NOMO-1 (cell line): ENCODE results near the gene CTAGE4.
"Not testable (repeated sequence)": the region's sequence is repeated elsewhere in the genome, so short reads cannot be mapped to it uniquely, and the experiment has no call there.

Experiments used
- DNase-seq, 2 experiments: peaks; one replicate each; lab custom pipeline; 2025; ENCODE audit not compliant: unreplicated experiment in 2 of 2; lab: John Stamatoyannopoulos, UW

Gene CTAGE4

GRCh38 chr7:144183166-144183565 is at the start of gene CTAGE4:
TSS of gene CTAGE4 (plus strand) at chr7:144183466. CDS start at chr7:144183504, 38 bp downstream.
- not testable (repeated sequence) for DNase-seq

- no peak for DNase-seq
Observed at GRCh38 chr7:144134116-144134515, 49.1 kb upstream of the CTAGE4 start.

DNA sequence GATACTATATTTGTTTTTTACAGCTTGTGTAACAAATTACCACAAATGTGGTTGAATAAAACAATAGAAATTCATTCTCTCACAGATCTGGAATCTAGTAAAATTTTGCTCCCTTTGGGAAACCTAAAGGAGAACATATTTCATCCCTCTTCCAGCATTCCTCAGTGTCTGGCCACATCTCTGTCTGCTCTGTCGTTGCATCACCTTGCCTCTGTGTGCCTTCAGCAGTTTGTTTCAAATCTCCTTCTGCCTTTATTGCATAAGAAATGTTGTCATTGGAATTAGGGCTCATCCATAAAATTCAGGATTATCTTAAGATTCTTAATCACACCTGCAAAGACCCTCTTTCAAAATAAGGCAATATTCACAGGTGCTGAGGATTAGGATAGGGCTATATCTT is 45.8 kb upstream of the CTAGE4 start:
- DNase-seq = no peak

DNA sequence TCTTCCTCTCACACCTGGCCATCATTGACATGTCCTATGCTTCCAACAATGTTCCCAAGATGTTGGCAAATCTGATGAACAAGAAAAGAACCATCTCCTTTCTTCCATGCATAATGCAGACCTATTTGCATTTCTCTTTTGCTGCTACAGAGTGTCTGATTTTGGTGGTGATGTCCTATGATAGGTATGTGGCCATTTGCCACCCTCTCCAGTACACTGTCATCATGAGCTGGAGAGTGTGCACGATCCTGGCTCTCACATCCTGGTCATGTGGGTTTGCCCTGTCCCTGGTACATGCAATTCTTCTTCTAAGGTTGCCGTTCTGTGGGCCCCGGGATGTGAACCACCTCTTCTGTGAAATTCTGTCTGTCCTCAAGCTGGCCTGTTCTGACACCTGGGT is 41.1 kb upstream of the CTAGE4 start:
- DNase-seq = no peak

DNA sequence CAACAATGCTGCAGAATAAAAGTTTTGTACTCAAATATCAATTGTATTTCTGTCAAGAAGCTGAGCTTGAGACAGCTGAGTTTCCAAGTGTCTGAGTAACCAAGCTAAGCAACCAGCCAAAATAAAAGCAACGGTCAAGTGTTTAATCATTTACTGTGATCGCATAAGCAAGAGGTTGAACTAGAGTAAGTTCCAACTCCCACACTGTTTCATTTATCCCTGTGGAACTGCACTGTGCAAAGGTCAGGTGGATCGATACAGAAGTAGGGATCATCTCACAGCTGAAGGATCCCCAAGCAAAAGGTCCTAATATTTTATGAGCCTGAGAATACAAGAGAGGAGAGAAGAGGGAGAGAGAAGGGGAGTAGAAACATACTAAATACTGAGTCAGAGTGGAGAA is 38.8 kb upstream of the CTAGE4 start:
- no peak for DNase-seq

GRCh38 chr7:144148224-144148827 is 34.9 kb upstream of the CTAGE4 start:
- no peak for DNase-seq

DNA sequence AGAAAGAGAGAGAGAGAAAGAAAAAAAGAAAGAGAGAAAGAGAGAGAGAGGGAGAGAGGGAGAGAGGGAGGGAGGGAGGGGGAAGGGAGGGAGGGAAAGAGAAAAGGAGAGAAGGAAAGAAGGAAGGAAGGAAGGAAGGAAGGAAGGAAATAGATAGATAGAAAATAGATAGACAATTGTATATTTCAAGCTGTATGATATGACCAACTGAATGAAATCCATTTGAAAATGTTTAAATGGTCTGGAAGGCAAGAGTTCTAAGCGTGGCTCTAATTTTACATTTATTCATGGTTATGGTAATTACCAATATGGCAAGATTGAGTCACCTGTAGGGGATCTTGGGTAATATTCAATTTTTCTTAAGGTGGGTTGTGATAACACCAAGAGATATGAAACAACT is 24.4 kb upstream of the CTAGE4 start:
- DNase-seq = no peak

GRCh38 chr7:144164784-144165183 is 18.5 kb upstream of the CTAGE4 start:
- DNase-seq = no peak

GRCh38 chr7:144171594-144172350 is 11.5 kb upstream of the CTAGE4 start:
- DNase-seq = not testable (repeated sequence)

- no peak for DNase-seq
Observed at GRCh38 chr7:144174613-144175012, 8.7 kb upstream of the CTAGE4 start.

GRCh38 chr7:144178380-144179164 is 4.7 kb upstream of the CTAGE4 start:
- DNase-seq = not testable (repeated sequence)

GRCh38 chr7:144179165-144179479 is 4.1 kb upstream of the CTAGE4 start:
- not testable (repeated sequence) for DNase-seq

- not testable (repeated sequence) for DNase-seq
Observed at GRCh38 chr7:144187848-144188247, 4.6 kb downstream of the CTAGE4 start.

- not testable (repeated sequence) for DNase-seq
Observed at GRCh38 chr7:144188578-144189171, 5.4 kb downstream of the CTAGE4 start.

- not testable (repeated sequence) for DNase-seq
Observed at GRCh38 chr7:144193782-144194181, 10.5 kb downstream of the CTAGE4 start.

- DNase-seq = not testable (repeated sequence)
Observed at GRCh38 chr7:144194453-144194852, 11.2 kb downstream of the CTAGE4 start.

DNA sequence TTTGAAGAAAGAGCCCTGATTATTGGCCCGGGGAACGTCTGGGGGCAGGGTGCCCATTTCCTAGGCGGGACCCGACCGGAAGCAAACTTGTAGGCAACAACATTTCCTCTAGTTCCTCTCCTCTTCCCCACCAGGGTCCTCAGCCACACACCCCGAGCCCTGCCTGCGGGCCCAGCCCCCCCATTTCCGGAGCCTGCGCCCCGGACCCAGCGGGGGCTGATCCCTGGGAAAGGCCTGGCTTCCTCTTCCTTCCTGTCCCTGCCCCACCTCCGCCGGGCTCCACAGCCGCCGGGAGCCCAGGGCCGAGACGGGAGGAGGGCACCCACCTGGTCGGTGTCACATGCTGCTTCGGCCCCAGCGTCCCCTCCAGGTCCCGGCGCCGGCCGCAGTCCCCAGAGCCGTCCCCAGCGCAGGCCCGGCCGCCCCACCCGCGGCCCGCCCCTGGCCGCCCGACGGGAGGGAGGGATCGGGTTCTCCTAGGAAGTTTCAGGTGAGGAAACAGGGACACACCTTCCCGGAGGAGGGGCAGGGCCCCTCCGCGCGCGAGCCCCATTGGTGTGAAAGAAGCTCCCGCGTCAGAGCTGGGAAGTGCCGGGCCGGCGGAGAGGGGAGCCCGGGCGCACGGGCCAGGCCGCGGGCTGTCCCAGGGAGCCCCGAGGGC is 12.1 kb downstream of the CTAGE4 start, which contains the start of gene ARHGEF35:
Gene ARHGEF35 (minus strand): TSS at position 622 of the 661 bp plus-strand sequence. CDS start 7,450 bp downstream, outside the sequence.
- DNase-seq = not testable (repeated sequence)

DNA sequence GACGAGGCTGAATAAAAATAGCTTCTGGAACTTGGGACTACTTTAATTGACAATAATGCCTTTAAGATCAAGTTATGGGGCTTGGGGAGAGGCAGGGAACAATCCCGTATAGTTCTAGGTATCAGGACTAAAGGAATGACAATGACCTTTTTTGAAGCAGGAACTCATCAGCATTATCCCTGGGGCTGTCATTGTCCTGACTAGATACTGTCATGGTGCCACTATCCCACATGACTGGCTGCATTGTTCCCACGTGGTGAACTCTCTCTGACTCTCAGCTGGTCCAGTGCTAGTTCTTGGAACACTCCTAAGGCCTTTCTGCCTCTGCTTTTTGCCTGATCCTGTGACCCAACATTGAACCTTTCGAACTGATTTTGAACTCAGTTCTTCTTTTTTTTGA is 15.7 kb downstream of the CTAGE4 start:
- DNase-seq = not testable (repeated sequence)

DNA sequence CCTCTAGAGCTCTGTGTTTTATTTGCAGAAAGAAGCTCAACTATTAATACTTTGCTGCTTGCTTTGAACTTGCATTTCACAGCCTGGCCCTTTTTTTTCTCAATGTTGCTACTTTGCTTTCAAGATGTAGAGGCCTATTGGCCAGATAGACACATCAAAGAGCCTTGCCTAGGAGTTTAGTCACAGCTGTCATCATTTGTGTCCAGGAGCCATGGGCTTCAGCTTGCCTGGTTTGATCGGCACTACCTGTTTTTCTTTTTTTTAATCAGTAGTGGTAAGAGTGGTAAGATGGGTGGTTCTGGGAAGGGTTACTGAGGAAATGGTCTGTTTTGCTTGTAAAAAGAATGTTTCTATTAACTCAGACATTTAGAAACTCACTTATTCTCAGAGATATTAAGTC is 18.7 kb downstream of the CTAGE4 start:
- DNase-seq = not testable (repeated sequence)

DNA sequence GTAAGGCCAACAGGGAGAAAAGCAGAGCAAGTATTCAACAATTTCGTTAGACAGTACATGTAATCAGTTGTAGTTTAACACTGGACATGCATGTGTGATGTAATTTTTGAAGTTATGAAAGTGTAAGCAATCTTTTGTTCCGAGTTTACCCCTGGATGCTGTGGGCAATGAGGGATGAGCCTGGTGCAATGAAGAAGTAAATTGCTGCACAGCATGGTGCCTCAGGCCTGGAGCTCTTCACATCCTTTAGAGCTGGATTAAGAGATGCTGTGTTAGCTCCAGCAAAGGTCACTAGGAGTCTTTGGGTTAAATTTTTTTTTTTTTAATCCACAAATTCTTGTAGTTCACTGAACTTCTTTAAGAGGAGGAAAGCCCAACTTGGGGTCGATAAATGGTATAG is 19.8 kb downstream of the CTAGE4 start:
- not testable (repeated sequence) for DNase-seq

- not testable (repeated sequence) for DNase-seq
Observed at GRCh38 chr7:144205306-144205705, 22.0 kb downstream of the CTAGE4 start.
